DMS153 (cell line): ENCODE results near the gene RTN4RL1.

ENCODE experiments used
- DNase-seq: peaks from one replicate; lab custom pipeline; 2025; lab: John Stamatoyannopoulos, UW

Gene RTN4RL1

DNA sequence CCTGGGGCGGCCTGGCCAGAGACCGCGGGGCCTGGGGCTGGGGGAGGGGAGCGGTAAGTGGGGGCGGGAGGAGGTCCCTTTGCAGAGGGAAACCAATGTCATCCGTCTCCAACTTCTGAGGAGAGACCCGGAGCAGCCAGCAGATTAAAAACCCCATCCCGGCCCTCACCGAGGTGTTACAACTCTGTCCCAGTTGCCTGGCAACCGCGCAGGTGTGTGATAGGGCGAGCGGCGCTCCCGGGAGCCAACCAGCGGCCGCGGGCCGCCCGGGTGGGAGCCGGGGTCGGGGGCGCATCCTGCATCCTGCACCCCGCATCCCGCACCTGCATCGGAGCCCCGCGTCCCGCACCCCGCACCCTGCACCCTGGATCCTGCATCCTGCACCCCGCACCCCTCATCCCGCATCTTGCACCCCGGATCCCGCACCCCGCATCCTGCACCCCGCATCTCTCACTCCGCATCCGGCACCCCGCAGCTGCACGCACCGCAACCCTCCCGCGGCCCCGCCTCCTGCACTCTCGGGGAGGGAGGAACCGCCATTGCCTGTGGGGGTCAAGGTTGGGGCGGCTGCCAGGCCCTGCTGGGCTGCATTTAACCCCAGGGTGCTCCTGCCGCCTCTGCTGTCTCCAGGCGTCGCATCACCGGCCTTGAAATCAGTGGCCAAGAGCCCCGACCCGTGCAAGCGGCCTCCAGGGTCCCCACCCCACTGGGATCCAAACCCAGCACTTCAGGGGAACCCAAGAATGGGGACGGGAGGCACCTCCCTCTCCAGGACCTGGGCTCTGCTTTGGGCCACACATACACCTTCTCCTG is 47.3 kb downstream of the RTN4RL1 start:
- DNase-seq = no peak

DNA sequence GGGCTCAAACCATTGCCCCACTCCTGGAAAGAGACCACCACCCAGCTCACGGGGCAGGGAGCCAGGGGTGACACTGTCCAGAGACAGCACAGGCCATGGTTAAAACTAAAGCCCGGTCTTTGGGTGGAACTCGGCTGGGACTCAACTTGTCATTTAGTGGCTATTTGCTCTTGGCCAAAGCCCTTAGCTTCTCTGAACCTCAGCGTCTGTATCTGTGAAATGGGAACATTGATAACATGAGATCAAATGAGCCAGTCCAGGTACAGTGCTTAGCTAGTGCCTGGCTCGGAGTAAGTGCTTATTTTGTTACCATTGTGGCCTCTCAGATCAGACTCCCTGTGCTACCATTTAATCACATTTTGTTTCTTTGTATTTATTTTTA is 48.5 kb downstream of the RTN4RL1 start:
- DNase-seq = no peak

DNA sequence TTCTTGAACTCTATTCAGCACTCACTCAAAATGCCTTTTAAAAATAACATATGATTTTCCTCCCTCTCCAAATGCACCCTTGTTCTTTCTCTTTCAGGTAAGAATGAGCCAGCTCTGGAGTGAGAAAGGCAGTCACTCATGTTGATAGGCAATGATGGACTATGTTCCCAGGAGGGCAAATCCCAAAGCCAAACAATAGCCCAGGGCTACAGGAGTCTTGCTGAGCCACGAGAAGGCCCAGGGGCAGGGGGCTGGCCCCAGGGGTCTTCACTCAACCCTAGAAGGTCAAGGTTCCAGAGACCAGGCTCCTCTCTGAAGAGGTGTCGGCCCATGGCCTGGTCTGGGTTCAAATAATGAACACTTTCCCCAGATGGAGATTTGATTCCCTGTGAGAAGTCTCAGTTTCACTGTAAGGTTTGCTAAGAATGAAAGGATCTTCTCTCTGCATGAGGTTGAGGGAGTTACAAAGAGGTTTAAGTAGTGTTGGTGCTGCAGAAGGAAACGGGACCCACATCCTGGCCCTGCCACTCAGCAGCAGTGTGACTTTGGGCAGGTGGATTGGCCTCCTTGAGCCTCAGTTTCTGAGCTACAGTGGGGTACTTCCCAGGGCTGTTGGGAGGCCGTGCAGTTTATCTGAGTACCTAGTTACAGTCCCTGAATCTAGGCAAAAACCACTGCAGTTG is 49.0 kb downstream of the RTN4RL1 start:
- DNase-seq = no peak

DNA sequence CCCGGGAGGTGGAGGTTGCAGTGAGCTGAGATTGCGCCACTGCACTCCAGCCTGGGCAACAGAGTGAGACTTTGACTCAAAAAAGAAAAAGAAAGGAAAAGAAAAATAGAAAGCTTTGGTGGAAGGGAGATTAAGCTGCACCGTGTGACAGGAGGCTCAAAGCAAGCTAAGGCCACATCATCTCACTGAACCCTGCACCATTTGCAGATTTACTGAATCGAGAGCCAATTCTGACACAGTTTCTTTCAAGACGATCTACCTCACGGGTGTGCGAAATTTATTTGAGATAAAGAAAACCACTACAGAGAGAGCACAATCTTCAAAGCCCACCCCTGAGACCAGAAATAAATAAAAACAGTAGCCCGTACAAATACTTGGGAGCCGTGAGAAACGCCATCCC is 49.6 kb downstream of the RTN4RL1 start:
- no peak for DNase-seq

DNA sequence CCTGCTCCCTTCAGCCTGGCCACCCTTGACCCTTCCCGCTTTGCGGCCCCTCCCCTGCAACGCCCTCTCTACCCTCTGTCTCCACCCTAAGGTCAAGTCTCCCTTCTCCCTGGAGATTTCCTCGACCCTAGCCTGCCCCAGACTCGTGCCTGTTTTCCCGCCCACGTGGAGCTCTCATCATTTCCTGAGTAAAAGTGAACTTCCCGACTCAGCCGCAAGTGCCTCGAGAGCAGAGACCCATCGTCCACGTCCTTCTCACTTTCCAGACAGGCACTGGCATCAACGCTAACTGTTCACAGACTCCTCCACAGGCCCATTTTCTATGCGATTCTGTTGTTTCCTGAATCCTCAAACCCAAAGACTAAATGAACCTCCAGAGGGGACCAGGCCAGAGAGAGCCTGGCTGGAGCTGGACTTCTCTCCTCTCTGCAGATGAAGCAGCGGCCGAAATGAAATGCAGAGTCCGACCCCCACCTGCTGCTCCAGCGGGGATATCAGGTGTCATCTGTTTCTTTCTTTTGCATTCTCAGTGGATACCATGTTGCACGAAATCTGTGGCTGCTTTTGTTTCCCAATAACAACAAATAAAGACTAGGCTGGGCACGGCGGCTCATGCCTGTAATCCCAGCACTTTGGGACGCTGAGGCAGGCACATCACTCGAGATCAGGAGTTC is 52.5 kb downstream of the RTN4RL1 start:
- DNase-seq = no peak

DNA sequence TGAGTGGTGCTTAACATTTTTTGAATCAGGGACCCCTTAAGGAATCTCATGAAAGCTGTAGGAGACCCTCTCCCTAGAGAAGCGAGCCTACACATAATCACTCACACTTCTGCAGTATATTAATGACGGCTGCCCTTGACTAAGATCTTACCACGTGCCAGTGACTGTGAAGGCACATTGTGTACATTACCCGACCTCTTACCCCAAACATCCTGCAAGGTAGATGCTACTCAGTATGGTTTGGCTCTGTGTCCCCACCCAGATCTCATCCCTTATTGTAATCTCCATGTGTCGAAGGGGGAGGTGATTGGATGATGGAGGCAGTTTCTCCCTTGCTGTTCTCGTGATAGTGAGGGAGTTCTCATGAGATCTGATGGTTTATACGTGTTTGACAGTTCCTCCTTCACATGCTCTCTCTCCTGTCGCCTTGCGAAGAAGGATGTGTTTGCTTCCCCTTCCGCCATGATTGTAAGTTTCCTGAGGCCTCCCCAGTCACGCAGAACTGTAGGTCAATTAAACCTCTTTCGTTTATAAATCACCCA is 54.2 kb downstream of the RTN4RL1 start:
- DNase-seq = no peak

DNA sequence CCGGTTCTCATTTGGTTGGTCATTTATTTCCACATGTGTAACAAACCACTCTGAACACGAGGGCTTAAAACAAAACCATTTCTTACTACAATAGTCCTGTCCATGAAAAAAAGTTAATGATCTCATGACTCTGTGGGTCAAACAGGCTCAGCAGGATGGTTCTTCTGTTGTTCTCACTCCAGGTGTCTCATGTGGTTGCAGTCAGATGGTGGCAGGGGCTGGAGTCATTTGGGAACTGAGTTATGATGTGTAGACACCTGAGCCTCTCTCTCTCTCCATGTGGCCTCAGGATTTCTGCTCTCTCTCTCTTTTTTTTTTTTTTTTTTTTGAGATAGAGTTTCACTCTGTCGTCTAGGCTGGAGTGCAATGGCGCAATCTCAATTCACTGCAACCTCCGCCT is 55.4 kb downstream of the RTN4RL1 start:
- DNase-seq = no peak

DNA sequence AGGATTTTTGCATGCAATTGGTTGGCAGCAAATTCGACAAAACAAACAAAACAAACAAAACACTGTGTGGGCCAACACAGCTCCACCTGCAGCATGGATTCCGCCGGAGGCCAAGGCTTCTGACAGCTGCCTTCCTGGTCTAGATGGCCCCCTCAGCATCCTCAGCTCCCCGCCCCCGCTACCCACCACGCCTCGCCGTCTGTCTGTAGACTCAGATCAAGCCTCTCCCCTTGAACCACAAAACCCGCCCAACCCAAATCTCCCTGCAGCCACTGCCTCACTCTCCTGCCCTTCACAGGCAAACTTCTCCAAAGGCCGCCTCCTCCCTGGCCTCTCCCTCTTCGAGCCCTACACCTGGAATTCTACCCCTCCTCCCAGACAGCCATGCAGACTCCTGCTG is 57.9 kb downstream of the RTN4RL1 start:
- DNase-seq = no peak

DNA sequence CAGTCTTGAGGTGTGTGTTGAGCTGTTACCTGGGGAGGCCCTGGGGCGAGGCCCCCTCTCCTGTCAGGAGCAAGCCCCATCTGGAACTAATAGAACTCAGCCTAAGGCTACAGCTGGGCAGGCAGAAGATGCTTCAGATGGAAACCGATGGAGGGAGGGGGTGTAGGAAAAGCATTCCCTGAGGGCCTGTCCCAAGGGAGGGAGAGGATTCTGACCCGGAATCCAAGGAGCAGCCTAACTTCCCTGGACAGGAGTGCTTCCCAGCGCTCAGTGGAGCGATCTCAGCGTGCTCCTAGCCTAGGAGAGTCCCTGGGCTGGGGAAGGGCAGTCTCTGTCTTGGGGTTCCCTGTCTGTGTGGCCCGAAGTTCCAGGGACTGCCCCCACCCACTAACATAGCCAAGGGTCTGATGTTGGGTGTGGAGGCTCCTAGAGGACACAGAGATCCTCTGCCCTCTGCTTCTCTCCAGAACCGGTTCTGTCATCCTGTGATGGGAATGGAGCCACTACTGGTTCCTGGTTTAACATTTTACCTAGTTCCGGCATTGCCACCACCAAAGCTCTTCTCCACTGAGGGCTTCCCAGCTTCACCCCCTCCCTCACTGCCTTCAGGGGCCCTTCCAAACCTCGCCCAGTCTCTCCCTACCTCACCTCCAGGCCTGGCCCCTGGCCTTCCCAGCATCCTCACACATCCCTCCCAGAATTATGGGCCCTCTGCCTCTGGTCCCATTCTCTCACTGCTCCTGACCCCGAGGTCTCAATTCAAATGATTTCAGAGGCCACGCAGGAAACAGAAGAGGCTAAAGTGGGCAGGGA is 58.7 kb downstream of the RTN4RL1 start:
- no peak for DNase-seq

DNA sequence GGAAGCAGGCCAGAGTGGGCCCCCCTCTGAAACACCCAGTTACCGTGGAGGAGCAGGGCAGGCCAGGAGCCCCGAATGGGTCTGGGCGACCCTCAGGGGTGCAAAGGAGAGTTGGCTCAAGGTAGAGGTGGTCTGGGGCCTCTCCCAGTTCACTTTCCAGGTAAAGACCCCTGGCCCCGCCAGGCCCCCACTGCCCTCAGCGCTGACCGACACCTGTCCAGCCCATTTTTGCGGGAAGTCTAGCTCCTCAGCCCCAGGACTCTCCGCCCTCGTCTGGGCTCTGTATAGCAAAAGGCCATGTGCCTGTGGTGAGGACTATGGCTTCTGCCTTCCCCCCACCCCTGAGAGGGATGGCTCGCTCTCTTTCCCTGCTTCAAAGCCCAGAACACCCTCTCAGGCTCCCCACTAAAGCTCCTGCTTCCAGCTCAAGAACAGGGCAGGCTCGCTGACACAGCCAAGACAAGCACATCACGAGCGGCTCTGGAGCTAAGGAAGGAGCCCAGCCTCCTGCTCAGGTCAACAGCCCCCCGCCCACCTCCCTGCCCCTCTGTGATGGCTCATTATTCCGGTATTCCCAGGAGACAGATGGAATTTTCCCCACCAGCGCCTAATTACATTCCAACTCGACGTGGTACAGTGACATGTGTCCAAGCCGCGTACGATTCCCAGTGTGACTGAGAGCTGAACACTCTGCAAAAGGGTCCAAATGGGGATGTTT is 59.4 kb downstream of the RTN4RL1 start:
- no peak for DNase-seq

DNA sequence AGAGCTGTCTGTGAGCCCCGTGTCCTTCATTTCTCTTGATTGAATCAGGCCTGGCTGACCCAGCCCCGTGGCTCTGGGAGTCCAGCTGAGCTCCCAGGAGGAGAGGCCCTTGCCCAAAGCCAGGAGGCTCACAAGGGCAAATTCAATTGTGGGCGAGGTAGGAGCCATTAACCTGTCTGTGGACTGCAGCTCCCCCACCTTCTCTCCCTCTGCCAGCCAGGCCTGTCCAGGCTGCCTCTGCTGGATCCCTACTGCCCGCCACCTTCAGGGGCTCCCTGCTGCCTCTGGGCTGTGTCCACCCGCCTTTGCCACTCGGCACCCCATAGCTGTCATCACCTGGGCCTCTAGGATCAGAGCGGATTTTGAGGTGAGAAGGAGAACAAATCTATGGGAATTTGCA is 61.9 kb downstream of the RTN4RL1 start:
- no peak for DNase-seq

DNA sequence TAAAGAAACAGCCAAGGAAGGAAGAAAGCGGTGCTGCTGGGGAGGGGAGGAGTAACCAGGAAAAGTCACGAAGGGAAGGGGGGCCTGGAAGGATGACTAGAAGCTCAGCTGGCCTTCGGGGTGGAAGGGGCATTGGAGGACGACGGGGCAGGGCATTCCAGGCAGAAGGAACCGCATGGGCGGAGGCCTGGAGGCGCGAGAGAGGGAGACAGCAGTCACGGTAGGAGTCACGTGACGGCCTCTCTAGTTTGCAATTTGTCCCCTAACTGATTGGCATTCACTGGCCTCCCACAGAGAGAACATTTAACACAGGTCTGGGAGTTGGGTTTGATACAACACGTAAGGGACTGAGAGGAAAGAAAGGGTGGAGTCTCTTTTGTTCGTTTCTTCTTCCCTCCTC is 63.9 kb downstream of the RTN4RL1 start:
- peak; percentile 66 for DNase-seq

DNA sequence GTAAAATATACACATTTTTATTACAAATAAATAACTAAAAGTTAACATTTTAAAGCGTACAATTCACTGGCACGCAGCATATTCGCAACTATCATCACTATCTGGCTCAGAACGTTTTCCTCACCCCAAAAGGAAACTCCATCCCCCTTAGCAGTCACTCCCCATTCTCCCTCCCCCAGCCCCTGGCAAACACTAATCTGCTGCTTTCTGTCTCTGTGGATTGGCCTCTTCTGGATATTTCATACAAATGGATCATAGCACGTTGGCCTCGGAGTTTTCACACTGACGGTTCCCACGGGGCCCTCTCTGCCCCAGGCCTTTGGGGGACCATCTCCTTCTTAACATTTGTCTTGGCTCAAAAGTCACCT is 64.6 kb downstream of the RTN4RL1 start:
- no peak for DNase-seq

DNA sequence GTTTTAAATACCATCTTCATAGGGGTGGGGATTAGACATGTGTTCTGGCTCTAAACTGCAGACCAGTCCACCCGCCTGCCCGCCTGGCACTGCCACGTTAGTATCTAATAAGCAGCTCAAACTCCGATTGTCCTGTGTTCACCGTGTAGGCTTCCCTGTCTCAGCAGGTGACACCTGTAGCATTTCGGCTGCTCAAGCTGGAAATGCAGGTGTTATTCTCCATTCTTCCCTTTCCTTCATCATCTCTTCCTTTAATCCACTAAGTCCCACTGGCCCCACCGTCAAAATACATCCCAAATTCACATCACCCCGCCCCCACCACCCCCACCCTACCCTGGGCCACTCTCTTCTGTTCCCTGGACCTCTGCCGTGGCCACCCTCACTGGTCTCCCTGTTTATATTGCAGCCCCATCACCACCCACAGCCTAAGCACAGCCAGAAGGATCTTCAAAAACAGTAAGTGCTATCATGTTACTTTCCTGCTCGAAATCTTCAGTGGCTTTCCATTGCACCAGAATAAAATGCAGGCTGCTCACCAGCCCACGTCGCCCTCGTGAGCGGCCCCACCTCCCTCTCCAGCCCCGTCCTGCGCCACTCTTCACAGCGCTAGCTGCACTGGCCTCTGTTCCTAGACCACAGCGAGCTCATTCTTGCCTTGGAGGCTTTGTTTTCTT is 65.1 kb downstream of the RTN4RL1 start:
- DNase-seq = no peak

DNA sequence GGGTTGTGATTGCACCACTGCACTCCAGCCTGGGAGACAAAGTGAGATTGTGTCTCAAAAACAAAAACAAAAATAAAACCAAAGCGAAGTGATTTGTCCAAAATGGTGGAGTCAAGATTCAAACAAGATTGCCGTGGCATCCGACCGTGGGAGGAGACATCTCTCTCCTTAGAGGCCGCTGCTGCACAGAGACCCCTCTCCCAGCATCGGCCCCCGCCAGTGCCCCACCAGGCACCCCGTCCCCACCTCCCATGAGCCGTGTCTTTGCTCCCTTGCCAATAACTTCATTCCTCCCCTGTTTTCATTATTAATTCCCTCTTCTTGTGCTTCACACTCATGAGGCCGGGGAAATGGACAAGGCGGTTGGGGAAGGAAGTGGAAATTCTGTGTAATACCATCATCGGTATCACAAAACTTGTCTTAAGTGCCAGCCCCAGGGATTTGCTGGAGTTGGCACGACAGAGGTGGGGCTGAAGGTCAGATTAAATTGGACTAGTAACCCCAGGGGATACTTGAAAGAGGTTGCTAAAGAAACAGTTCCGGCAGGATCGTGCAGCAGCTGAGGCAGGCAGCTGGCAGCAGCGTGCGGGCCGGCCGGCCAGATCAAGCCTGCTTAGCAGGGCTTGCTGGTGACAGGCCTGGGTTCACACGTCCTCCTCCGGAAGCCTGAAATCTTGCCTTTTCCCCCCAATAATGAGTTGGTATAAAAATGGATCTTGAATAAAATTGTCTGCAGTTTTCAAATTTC is 66.8 kb downstream of the RTN4RL1 start:
- peak; percentile 31 for DNase-seq

DNA sequence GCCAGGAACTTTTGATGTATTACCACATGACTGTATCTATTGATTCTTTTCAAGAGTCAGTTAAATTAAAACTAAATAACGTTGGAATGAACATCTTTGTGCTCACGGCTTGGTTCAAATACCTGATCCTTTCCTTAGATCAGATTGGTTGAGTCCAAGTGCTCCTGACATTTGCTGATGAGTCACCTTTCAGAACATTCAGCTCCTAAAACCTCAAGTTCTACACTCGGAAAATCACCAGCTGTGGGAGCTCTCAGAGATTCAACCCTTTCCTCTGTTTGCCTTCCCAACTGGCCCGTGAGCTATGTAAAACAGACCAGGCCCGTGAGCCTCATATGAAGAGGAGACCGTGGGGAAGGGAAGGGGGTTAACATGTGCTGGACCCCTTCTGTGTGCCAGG is 68.1 kb downstream of the RTN4RL1 start:
- DNase-seq = no peak

DNA sequence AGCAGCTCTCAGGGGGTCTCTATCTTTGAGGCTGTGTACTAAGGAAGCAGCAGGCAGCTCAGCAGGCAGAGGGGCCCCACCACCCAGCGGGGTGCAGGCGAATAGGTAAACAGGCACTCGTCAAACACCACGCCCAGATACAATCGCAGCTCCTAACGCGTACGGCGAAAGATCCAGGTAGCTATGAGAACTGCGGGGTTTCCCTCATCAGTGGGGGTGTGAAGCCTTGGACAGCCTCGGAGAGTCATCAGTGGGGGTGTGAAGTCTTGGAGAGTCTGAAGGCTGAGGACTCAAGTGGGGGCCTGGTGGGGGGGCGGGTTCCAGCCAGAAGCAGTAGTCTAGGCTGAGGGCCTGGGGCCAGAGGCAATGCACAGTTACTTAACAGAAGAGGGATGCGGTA is 69.0 kb downstream of the RTN4RL1 start:
- no peak for DNase-seq

DNA sequence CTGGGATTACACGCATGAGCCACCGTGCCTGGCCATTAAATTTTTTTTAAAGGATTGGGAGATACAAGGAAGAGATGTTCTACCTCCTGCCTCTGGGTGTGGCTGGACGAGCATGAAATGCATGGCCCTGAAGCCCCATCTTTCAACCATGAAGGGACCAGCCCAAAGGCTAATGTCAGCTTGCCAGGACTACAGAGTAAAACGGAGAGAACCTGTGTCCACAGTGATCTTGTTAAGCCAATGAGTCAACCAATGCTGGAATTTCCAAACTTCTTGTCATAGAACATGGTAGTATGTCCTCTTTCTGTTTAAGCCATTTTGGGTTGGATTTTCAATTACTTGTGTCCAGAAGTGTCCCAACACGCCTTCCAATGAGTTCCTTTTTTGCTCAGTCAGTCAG is 71.3 kb downstream of the RTN4RL1 start:
- no peak for DNase-seq

DNA sequence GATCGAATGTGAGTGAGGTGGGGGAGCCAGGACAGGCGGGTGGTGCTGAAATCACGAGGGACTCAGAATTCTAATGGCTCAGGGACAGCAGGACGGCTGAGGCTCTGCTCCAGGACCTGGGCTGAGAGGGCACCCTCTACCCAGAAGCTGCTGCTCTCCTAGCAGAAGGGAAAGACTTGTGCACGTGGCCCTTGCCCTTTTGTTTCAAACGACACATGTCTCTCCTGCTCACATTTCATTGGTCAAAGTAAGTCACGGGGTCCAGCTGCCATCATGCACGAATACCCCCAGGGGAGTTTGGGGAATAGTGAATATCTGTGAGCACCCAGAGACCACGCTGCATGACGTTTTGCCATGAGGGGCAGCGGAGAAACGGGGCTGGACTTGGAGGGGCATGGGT is 73.2 kb downstream of the RTN4RL1 start:
- DNase-seq = no peak

DNA sequence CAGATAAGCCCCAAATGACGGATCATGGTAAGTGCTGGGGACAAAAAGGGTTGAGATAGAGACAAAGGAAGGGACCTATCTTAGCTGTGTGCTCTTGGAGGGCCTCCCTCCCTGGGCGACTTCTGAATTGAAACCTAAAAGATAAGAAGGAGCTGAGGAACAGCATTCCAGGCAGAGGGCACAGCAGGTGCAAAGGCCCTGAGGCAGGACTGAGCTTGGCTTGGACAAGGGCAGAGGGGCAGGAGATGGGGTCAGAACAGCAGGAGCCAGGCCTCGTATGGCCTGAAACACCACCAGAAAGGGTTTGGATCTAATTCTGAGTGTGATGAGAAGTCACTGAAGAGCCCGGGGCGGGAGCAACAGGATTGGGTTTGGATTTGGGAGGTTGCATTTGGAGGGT is 75.4 kb downstream of the RTN4RL1 start:
- DNase-seq = no peak
